Psoas muscle (tissue), 8 donors: Measurements from ENCODE around the gene FASTKD1. TPM values are rescaled to one million over a fixed set of nuclear protein-coding genes. Genes with fewer than 3 reads are reported as not detected.

ENCODE experiments used
- ATAC-seq, 4 donors: fragments of 200-7000 bp; cut with Tn5 transposase; one replicate each; pipeline ENCODE4 v1.9.1; 2020; ENCODE audit warnings: moderate library complexity in 3 of 4, mild to moderate bottlenecking in 2 of 4
- DNase-seq, 2 donors: peaks; one replicate each; pipeline ENCODE4 v3.0.0-alpha.2; 2020
- H3K27ac ChIP-seq: fragments of 200-600 bp; one replicate; pipeline ENCODE4 v1.8.0; 2022
- H3K27me3 ChIP-seq, 3 donors: fragments of 200-600 bp in 1 of 3; one replicate each; pipeline versions ENCODE4 v1.6.1 to v1.8.0; 2013 to 2022; ENCODE audit warnings: low read length in 2 of 3, mild to moderate bottlenecking in 2 of 3, moderate library complexity in 1 of 3; ENCODE audit not compliant: insufficient read depth in 3 of 3
- H3K36me3 ChIP-seq, 2 donors: fragments of 200-600 bp in 1 of 2; one replicate each; pipeline versions ENCODE4 v1.6.1 to v1.8.0; 2013 to 2022; ENCODE audit warnings: low read depth in 1 of 2, mild to moderate bottlenecking in 1 of 2, moderate library complexity in 1 of 2; ENCODE audit not compliant: insufficient read depth in 1 of 2
- H3K4me1 ChIP-seq: fragments of 200-600 bp; one replicate; pipeline ENCODE4 v1.8.0; 2022
- H3K4me3 ChIP-seq: fragments of 200-600 bp; one replicate; pipeline ENCODE4 v1.8.0; 2022; ENCODE audit warnings: mild to moderate bottlenecking
- H3K9me3 ChIP-seq: fragments of 200-600 bp; one replicate; pipeline ENCODE4 v1.8.0; 2022
- CTCF ChIP-seq: fragments of 200-600 bp; IDR thresholded peaks from one replicate; pipeline ENCODE4 v1.8.0; 2022; ENCODE audit warnings: antibody characterized with exemption
- WGBS, 3 donors: extraction: QIAGEN DNeasy Blood & Tissue Kit; methylation state at CpG; one replicate each; pipeline versions ENCODE4 v1.1.6 to v1.1.7; 2013; 5-methylcytosine and 5-hydroxymethylcytosine counted together
- intact Hi-C, 2 donors: fragments of 100-400 bp; cut with DNase I; formaldehyde crosslinking; loops; one replicate each; pipeline versions ENCODE4 v1.11.0 to v1.14.2; 2022
- polyA plus RNA-seq, 3 donors: library from polyadenylated mRNA; stranded (reverse); fragments of 200-250 nt; gene quantifications; one replicate each; pipeline ENCODE4 v1.2.3, GENCODE V29; 2013
- total RNA-seq, 4 donors: library from RNA; stranded (reverse); fragmentation: NEBNext Ultra II Directional in 2 of 4; extraction: Animal tissue kit (Norgen Biotek cat#: 25700) in 2 of 4; gene quantifications; one replicate each; pipeline versions ENCODE4 v1.2.1 to v1.2.4, GENCODE V29; 2021 to 2023
- donor health status: healthy with polysubstance abuse.
- donor health status: DM: no; HTN: no; CAD: no; lungs with moderate emphysema.
- donor health status: Bipolar disorder and iron deficiency.
- donor health status: healthy.
- donor health status: DM: yes; HTN: yes; CAD: no.
- donor health status: DM: no; HTN: no; CAD: no.
- donor health status: DM: no; HTN: no; CAD: no.
- donor health status: DM: yes; HTN: yes; CAD: no.

FASTKD1 gene
- total and polyA plus RNA-seq, 7 donors, result 12.9 to 53.1 (median 28.5) TPM

- Histone ChIP-seq H3K36me3 (peaks cover 0 to 43% of the 10 kb centered on the region in 2 donors), H3K9me3 (no peaks in the 10 kb centered on the region), H3K4me1 (peaks cover 18% of the 10 kb centered on the region), H3K27ac (peak overlapping the region; percentile 87), H3K27me3 (no peaks in the 10 kb centered on the region), H3K4me3 (peak overlapping the region; percentile 78)
- intact Hi-C loops, result no loop called here
- DNase-seq (peak; percentile 60 to 86), ATAC-seq (peak; percentile 67 to 77 (median 75))
- 14 to 19% (median 15%) methylated on average over 3 of the region's 3 CpGs for WGBS, 3 donors
- no peak for TF ChIP-seq CTCF
Measured at GRCh38 chr2:169513926-169514325, 59.7 kb downstream of the FASTKD1 start.

GRCh38 chr2:169513094-169513493 lies 60.6 kb downstream of the FASTKD1 start:
- Histone ChIP-seq H3K27ac (peak overlapping the region; percentile 87), H3K36me3 (peaks cover 0 to 35% of the 10 kb centered on the region in 2 donors), H3K27me3 (no peaks in the 10 kb centered on the region), H3K9me3 (no peaks in the 10 kb centered on the region), H3K4me1 (peaks cover 13% of the 10 kb centered on the region), H3K4me3 (peak overlapping the region; percentile 78)
- no peak for TF ChIP-seq CTCF
- DNase-seq, result no peak
- 30 to 58% (median 33%) methylated on average over 1 of the region's 1 CpG for WGBS, 3 donors
- intact Hi-C loops, result no loop called here
- ATAC-seq, result no peak

GRCh38 chr2:169512525-169512924 lies 61.1 kb downstream of the FASTKD1 start:
- peaks cover 7% of the 10 kb centered on the region for H3K4me1 ChIP-seq
- 28 to 33% (median 29%) methylated on average over 2 of the region's 2 CpGs for WGBS, 3 donors
- H3K27ac ChIP-seq, result peak overlapping the region; percentile 87
- H3K27me3 ChIP-seq, result no peaks in the 10 kb centered on the region
- peaks cover 0 to 29% of the 10 kb centered on the region in 2 donors for H3K36me3 ChIP-seq
- H3K4me3 ChIP-seq, result peak overlapping the region; percentile 78
- no peak for ATAC-seq
- no peak for TF ChIP-seq CTCF
- intact Hi-C loops, result no loop called here
- no peak for DNase-seq
- H3K9me3 ChIP-seq, result no peaks in the 10 kb centered on the region

- no peaks in the 10 kb centered on the region for H3K9me3 ChIP-seq
- H3K27ac ChIP-seq, result peak overlapping the region; percentile 87
- no peaks in the 10 kb centered on the region for H3K27me3 ChIP-seq
- TF ChIP-seq CTCF, result no peak
- DNase-seq (no peak), ATAC-seq (peak in 2 of 4 donors; percentile 11 to 14)
- 30 to 38% (median 30%) methylated on average over 1 of the region's 1 CpG for WGBS, 3 donors
- peaks cover 7% of the 10 kb centered on the region for H3K4me1 ChIP-seq
- peak overlapping the region; percentile 78 for H3K4me3 ChIP-seq
- intact Hi-C loops, result no loop called here
- peaks cover 0 to 22% of the 10 kb centered on the region in 2 donors for H3K36me3 ChIP-seq
Measured at GRCh38 chr2:169511818-169512217, 61.8 kb downstream of the FASTKD1 start.

GRCh38 chr2:169510496-169510895 lies 63.2 kb downstream of the FASTKD1 start:
- Histone ChIP-seq H3K4me3 (peak overlapping the region; percentile 78), H3K4me1 (peaks cover 6% of the 10 kb centered on the region), H3K9me3 (no peaks in the 10 kb centered on the region), H3K27me3 (no peaks in the 10 kb centered on the region), H3K36me3 (peaks cover 0 to 13% of the 10 kb centered on the region in 2 donors), H3K27ac (peak overlapping the region; percentile 87)
- TF ChIP-seq CTCF, result no peak
- peak in 2 of 4 donors; percentile 9 to 12 for ATAC-seq
- DNase-seq, result no peak
- 22 to 43% (median 29%) methylated on average over 4 of the region's 4 CpGs for WGBS, 3 donors
- intact Hi-C loops, result no loop called here
